Astrocyte of the hippocampus (primary cell): Measurements from ENCODE around the gene FNDC11.
A peak's percentile ranks its signal among the peaks of the same experiment; 100 is the strongest.

Experiments used
- DNase-seq: peaks from one replicate; pipeline ENCODE4 v3.0.0; 2011; ENCODE audit warnings: low read depth, low spot score

FNDC11 gene

GRCh38 chr20:63525185-63525584 lies 28.8 kb upstream of the FNDC11 start:
- no peak for DNase-seq

GRCh38 chr20:63525971-63526370 lies 28.0 kb upstream of the FNDC11 start:
- no peak for DNase-seq

- DNase-seq = no peak
These were observed 26.8 kb upstream of the FNDC11 start for GRCh38 chr20:63527184-63527583.

GRCh38 chr20:63529180-63529860 lies 24.6 kb upstream of the FNDC11 start:
- DNase-seq = no peak

- DNase-seq = no peak
These were observed 23.8 kb upstream of the FNDC11 start for GRCh38 chr20:63529861-63530787.

GRCh38 chr20:63530788-63531160 lies 23.2 kb upstream of the FNDC11 start:
- DNase-seq = no peak

GRCh38 chr20:63531686-63532448 lies 22.1 kb upstream of the FNDC11 start:
- DNase-seq = no peak

- no peak for DNase-seq
These were observed 21.4 kb upstream of the FNDC11 start for GRCh38 chr20:63532449-63532971.

GRCh38 chr20:63533388-63533787 lies 20.6 kb upstream of the FNDC11 start:
- DNase-seq = no peak

GRCh38 chr20:63533871-63534393 lies 20.0 kb upstream of the FNDC11 start:
- DNase-seq = no peak

- no peak for DNase-seq
These were observed 19.5 kb upstream of the FNDC11 start for GRCh38 chr20:63534427-63534830.

- DNase-seq = no peak
These were observed 18.9 kb upstream of the FNDC11 start for GRCh38 chr20:63534831-63535651.

GRCh38 chr20:63536241-63536977 lies 17.6 kb upstream of the FNDC11 start:
- no peak for DNase-seq

- DNase-seq = no peak
These were observed 16.9 kb upstream of the FNDC11 start, which contains the start of gene PTK6 for GRCh38 chr20:63536997-63537524. Gene PTK6 (minus strand): TSS chr20:63537376. CDS start chr20:63537314, 62 bp downstream.

- peak; percentile 92 for DNase-seq
These were observed 16.3 kb upstream of the FNDC11 start for GRCh38 chr20:63537525-63538203.

GRCh38 chr20:63538204-63539091 lies 15.5 kb upstream of the FNDC11 start:
- no peak for DNase-seq

- DNase-seq = no peak
These were observed 14.9 kb upstream of the FNDC11 start for GRCh38 chr20:63539092-63539430.
